ENCODE results near the gene CTDSP1.
A peak's percentile ranks its signal among the peaks of the same experiment; 100 is the strongest.

CTDSP1 gene

GRCh38 chr2:218422403-218423086 lies 22.9 kb downstream of the CTDSP1 start:
- H3K4me1 Mint-ChIP-seq, result peaks cover 8% of the 10 kb centered on the region
- DNase-seq (ENCODE audit: low spot score in 2 of 2) (no peak), ATAC-seq (no peak)
- H3K27ac Mint-ChIP-seq, result peak overlapping the region; percentile 26
- H3K4me3 Mint-ChIP-seq, result no peak overlapping the region
- no peaks in the 10 kb centered on the region for H3K36me3 Mint-ChIP-seq
- H3K9me3 Mint-ChIP-seq, result no peaks in the 10 kb centered on the region

- peak overlapping the region; percentile 26 for H3K27ac Mint-ChIP-seq
Observed at GRCh38 chr2:218423584-218423983, 23.9 kb downstream of the CTDSP1 start.

GRCh38 chr2:218425531-218425930 lies 25.9 kb downstream of the CTDSP1 start:
- H3K4me1 Mint-ChIP-seq, result peaks cover 8% of the 10 kb centered on the region
- no peaks in the 10 kb centered on the region for H3K9me3 Mint-ChIP-seq
- H3K4me3 Mint-ChIP-seq, result no peak overlapping the region
- ATAC-seq (no peak), DNase-seq (ENCODE audit: low spot score in 2 of 2) (no peak)
- H3K36me3 Mint-ChIP-seq, result no peaks in the 10 kb centered on the region
- H3K27ac Mint-ChIP-seq, result peak overlapping the region; percentile 29

More at GRCh38 chr2:218423584-218423983, 23.9 kb downstream of the CTDSP1 start:
- DNase-seq (ENCODE audit: low spot score in 2 of 2) (no peak), ATAC-seq (no peak)
- no peaks in the 10 kb centered on the region for H3K36me3 Mint-ChIP-seq
- H3K4me1 Mint-ChIP-seq, result peaks cover 8% of the 10 kb centered on the region
- H3K9me3 Mint-ChIP-seq, result no peaks in the 10 kb centered on the region
- no peak overlapping the region for H3K4me3 Mint-ChIP-seq

- Mint-ChIP-seq H3K36me3 (no peaks in the 10 kb centered on the region), H3K4me1 (no peaks in the 10 kb centered on the region), H3K27ac (peak overlapping the region; percentile 38), H3K9me3 (no peaks in the 10 kb centered on the region), H3K4me3 (no peak overlapping the region)
- no peak for DNase-seq (ENCODE audit: low spot score in 2 of 2)
- no peak for ATAC-seq
Observed at GRCh38 chr2:218427741-218428140, 28.1 kb downstream of the CTDSP1 start.

GRCh38 chr2:218428846-218429558 lies 29.3 kb downstream of the CTDSP1 start:
- Mint-ChIP-seq H3K9me3 (no peaks in the 10 kb centered on the region), H3K27ac (no peak overlapping the region), H3K36me3 (no peaks in the 10 kb centered on the region), H3K4me1 (no peaks in the 10 kb centered on the region), H3K4me3 (no peak overlapping the region)
- DNase-seq (ENCODE audit: low spot score in 2 of 2), result no peak
- no peak for ATAC-seq

GRCh38 chr2:218429911-218430692 lies 30.4 kb downstream of the CTDSP1 start:
- no peaks in the 10 kb centered on the region for H3K36me3 Mint-ChIP-seq
- DNase-seq (ENCODE audit: low spot score in 2 of 2) (no peak), ATAC-seq (no peak)
- H3K4me3 Mint-ChIP-seq, result no peak overlapping the region
- H3K27ac Mint-ChIP-seq, result peak overlapping the region; percentile 29
- no peaks in the 10 kb centered on the region for H3K4me1 Mint-ChIP-seq
- no peaks in the 10 kb centered on the region for H3K9me3 Mint-ChIP-seq

GRCh38 chr2:218430721-218431120 lies 31.1 kb downstream of the CTDSP1 start:
- Mint-ChIP-seq H3K4me3 (no peak overlapping the region), H3K4me1 (no peaks in the 10 kb centered on the region), H3K36me3 (no peaks in the 10 kb centered on the region), H3K27ac (peak overlapping the region; percentile 29), H3K9me3 (no peaks in the 10 kb centered on the region)
- DNase-seq (ENCODE audit: low spot score in 2 of 2) (no peak), ATAC-seq (no peak)

- ATAC-seq (no peak), DNase-seq (ENCODE audit: low spot score in 2 of 2) (no peak)
- Mint-ChIP-seq H3K27ac (no peak overlapping the region), H3K36me3 (peaks cover 5% of the 10 kb centered on the region), H3K4me1 (no peaks in the 10 kb centered on the region), H3K9me3 (no peaks in the 10 kb centered on the region), H3K4me3 (no peak overlapping the region)
Observed at GRCh38 chr2:218431878-218432277, 32.2 kb downstream of the CTDSP1 start.

GRCh38 chr2:218432676-218433365 lies 33.2 kb downstream of the CTDSP1 start:
- DNase-seq (ENCODE audit: low spot score in 2 of 2) (no peak), ATAC-seq (no peak)
- H3K9me3 Mint-ChIP-seq, result no peaks in the 10 kb centered on the region
- peaks cover 5% of the 10 kb centered on the region for H3K36me3 Mint-ChIP-seq
- no peaks in the 10 kb centered on the region for H3K4me1 Mint-ChIP-seq
- no peak overlapping the region for H3K27ac Mint-ChIP-seq
- no peak overlapping the region for H3K4me3 Mint-ChIP-seq

GRCh38 chr2:218434456-218434855 lies 34.8 kb downstream of the CTDSP1 start:
- Mint-ChIP-seq H3K9me3 (no peaks in the 10 kb centered on the region), H3K36me3 (peaks cover 5% of the 10 kb centered on the region), H3K4me1 (peaks cover 6% of the 10 kb centered on the region), H3K27ac (no peak overlapping the region), H3K4me3 (no peak overlapping the region)
- DNase-seq (ENCODE audit: low spot score in 2 of 2) (no peak), ATAC-seq (no peak)

GRCh38 chr2:218435003-218435982 lies 35.6 kb downstream of the CTDSP1 start:
- H3K4me3 Mint-ChIP-seq, result no peak overlapping the region
- ATAC-seq, result peak; percentile 14
- peaks cover 6% of the 10 kb centered on the region for H3K4me1 Mint-ChIP-seq
- no peak for DNase-seq (ENCODE audit: low spot score in 2 of 2)
- no peak overlapping the region for H3K27ac Mint-ChIP-seq
- peaks cover 5% of the 10 kb centered on the region for H3K36me3 Mint-ChIP-seq
- H3K9me3 Mint-ChIP-seq, result no peaks in the 10 kb centered on the region

- Mint-ChIP-seq H3K9me3 (no peaks in the 10 kb centered on the region), H3K4me1 (peaks cover 10% of the 10 kb centered on the region), H3K36me3 (peaks cover 5% of the 10 kb centered on the region), H3K4me3 (no peak overlapping the region), H3K27ac (no peak overlapping the region)
- DNase-seq (ENCODE audit: low spot score in 2 of 2), result no peak
- no peak for ATAC-seq
Observed at GRCh38 chr2:218436992-218437391, 37.3 kb downstream of the CTDSP1 start.

GRCh38 chr2:218437969-218438368 lies 38.3 kb downstream of the CTDSP1 start:
- no peaks in the 10 kb centered on the region for H3K9me3 Mint-ChIP-seq
- no peak overlapping the region for H3K4me3 Mint-ChIP-seq
- no peak for ATAC-seq
- no peak overlapping the region for H3K27ac Mint-ChIP-seq
- peaks cover 5% of the 10 kb centered on the region for H3K36me3 Mint-ChIP-seq
- peaks cover 10% of the 10 kb centered on the region for H3K4me1 Mint-ChIP-seq
- no peak for DNase-seq (ENCODE audit: low spot score in 2 of 2)

GRCh38 chr2:218438596-218438995 lies 38.9 kb downstream of the CTDSP1 start:
- ATAC-seq (no peak), DNase-seq (ENCODE audit: low spot score in 2 of 2) (no peak)
- Mint-ChIP-seq H3K36me3 (peaks cover 5% of the 10 kb centered on the region), H3K4me1 (peaks cover 10% of the 10 kb centered on the region), H3K9me3 (no peaks in the 10 kb centered on the region), H3K27ac (no peak overlapping the region), H3K4me3 (no peak overlapping the region)
